ENCODE data around the gene MTCL1.

Gene MTCL1

DNA sequence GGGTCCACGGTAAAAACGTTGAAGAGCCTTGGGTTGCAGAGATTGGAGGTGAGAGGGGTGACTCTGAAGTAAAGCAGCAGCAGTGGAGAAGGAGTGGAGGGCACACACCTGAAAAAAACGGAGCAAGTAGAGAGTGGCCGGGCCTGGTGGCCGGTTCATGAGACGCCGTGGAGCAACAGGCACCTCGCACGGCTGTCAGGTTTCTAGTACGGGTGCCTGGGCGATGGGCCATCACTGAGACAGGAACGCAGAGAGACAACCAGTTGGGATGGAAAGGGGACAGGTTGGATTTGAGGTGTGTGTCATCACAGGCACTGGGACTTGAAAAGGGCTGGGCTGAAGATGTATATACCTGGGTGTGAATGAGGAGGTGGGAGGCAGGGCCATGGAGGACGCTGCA is 104.2 kb downstream of the MTCL1 start:
- Histone ChIP-seq H3K4ac (ENCODE audit: low read length) (no peak overlapping the region), H2BK15ac (ENCODE audit: low read length) (no peak overlapping the region), H3K4me1 (ENCODE audit: control insufficient read depth in 2 of 2, insufficient read depth in 1 of 2, low read depth in 1 of 2, low read length in 2 of 2) (peaks cover 0 to 3% of the 10 kb centered on the region in 2 donors), H3K9ac (ENCODE audit: low read depth, low read length, poor library complexity) (no peak overlapping the region), H3K27me3 (ENCODE audit: control insufficient read depth in 3 of 3, insufficient read depth in 3 of 3, low read depth in 1 of 3, low read length in 3 of 3) (no peaks in the 10 kb centered on the region), H3K9me3 (replicated peaks in 1 of 2; ENCODE audit: control insufficient read depth in 2 of 2, insufficient read depth in 1 of 2, low read depth in 1 of 2, low read length in 2 of 2) (no peaks in the 10 kb centered on the region), H2AFZ (ENCODE audit: low read length) (no peak overlapping the region), H2BK5ac (ENCODE audit: low read length) (no peak overlapping the region), H3K36me3 (replicated peaks in 1 of 2; ENCODE audit: control insufficient read depth in 2 of 2, insufficient read depth in 2 of 2, low read length in 2 of 2) (peaks cover 2 to 56% of the 10 kb centered on the region in 2 donors), H3K27ac (replicated peaks; ENCODE audit: low read length) (no peak overlapping the region), H2BK120ac (ENCODE audit: low read depth, low read length) (no peak overlapping the region), H3K79me1 (ENCODE audit: low read depth, low read length) (no peaks in the 10 kb centered on the region), H2BK12ac (ENCODE audit: low read length) (no peak overlapping the region), H3K4me2 (ENCODE audit: insufficient read depth, low read length, poor library complexity, severe bottlenecking) (no peak overlapping the region), H4K8ac (ENCODE audit: low read depth, low read length) (no peak overlapping the region), H4K91ac (ENCODE audit: low read depth, low read length, poor library complexity) (no peak overlapping the region), H3K23ac (ENCODE audit: low read depth, low read length, poor library complexity) (no peak overlapping the region), H3K14ac (ENCODE audit: low read length) (peak overlapping the region; percentile 2), H2AK5ac (ENCODE audit: low read depth, low read length) (no peak overlapping the region), H3K4me3 (ENCODE audit: low read length in 2 of 2) (no peak overlapping the region), H3K18ac (ENCODE audit: low read length) (no peak overlapping the region)
- no peak for DNase-seq (ENCODE audit: low spot score)
- WGBS, 2 donors (ENCODE audit: extremely low coverage in 2 of 2, insufficient read length in 2 of 2, insufficient replicate concordance in 1 of 2) = no CpG with 5 or more reads among the region's 13 CpGs

DNA sequence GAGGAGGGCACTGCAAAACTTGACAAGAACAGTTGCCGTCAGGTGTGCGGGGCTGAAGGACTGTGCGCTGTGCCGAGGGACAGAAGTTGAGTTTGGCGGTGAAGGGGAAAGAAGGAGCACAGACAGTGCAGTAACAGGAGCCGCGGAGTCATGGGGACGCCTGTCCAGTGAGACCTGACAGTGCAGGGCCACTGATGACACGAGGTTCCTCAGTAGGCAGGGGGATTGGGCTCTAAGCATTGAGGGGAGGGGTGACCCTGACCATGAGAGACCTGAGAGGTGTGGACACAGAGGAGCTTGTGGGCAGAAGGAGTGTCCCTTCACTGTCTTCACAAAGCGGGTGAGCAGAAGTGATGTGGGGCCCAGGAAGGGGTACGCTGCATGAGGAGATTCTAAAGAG is 104.8 kb downstream of the MTCL1 start:
- H2BK5ac ChIP-seq (ENCODE audit: low read length) = no peak overlapping the region
- H3K9ac ChIP-seq (ENCODE audit: low read depth, low read length, poor library complexity) = no peak overlapping the region
- no peak overlapping the region for H4K8ac ChIP-seq (ENCODE audit: low read depth, low read length)
- H3K4me1 ChIP-seq (ENCODE audit: control insufficient read depth in 2 of 2, insufficient read depth in 1 of 2, low read depth in 1 of 2, low read length in 2 of 2) = peaks cover 0 to 3% of the 10 kb centered on the region in 2 donors
- H3K4me3 ChIP-seq (ENCODE audit: low read length in 2 of 2) = peak overlapping the region in 1 of 2 donors; percentile 51
- no peak overlapping the region for H2AK5ac ChIP-seq (ENCODE audit: low read depth, low read length)
- H3K4me2 ChIP-seq (ENCODE audit: insufficient read depth, low read length, poor library complexity, severe bottlenecking) = no peak overlapping the region
- no peak overlapping the region for H2BK15ac ChIP-seq (ENCODE audit: low read length)
- H3K23ac ChIP-seq (ENCODE audit: low read depth, low read length, poor library complexity) = no peak overlapping the region
- no peak overlapping the region for H2AFZ ChIP-seq (ENCODE audit: low read length)
- DNase-seq (ENCODE audit: low spot score) = no peak
- no peak overlapping the region for H3K14ac ChIP-seq (ENCODE audit: low read length)
- no peak overlapping the region for H3K18ac ChIP-seq (ENCODE audit: low read length)
- no peak overlapping the region for H2BK12ac ChIP-seq (ENCODE audit: low read length)
- no CpG with 5 or more reads among the region's 11 CpGs for WGBS, 2 donors (ENCODE audit: extremely low coverage in 2 of 2, insufficient read length in 2 of 2, insufficient replicate concordance in 1 of 2)
- no peaks in the 10 kb centered on the region for H3K79me1 ChIP-seq (ENCODE audit: low read depth, low read length)
- no peak overlapping the region for H2BK120ac ChIP-seq (ENCODE audit: low read depth, low read length)
- H3K27ac ChIP-seq (replicated peaks; ENCODE audit: low read length) = no peak overlapping the region
- no peaks in the 10 kb centered on the region for H3K27me3 ChIP-seq (ENCODE audit: control insufficient read depth in 3 of 3, insufficient read depth in 3 of 3, low read depth in 1 of 3, low read length in 3 of 3)
- no peaks in the 10 kb centered on the region for H3K9me3 ChIP-seq (replicated peaks in 1 of 2; ENCODE audit: control insufficient read depth in 2 of 2, insufficient read depth in 1 of 2, low read depth in 1 of 2, low read length in 2 of 2)
- H4K91ac ChIP-seq (ENCODE audit: low read depth, low read length, poor library complexity) = no peak overlapping the region
- H3K4ac ChIP-seq (ENCODE audit: low read length) = no peak overlapping the region
- peaks cover 2 to 58% of the 10 kb centered on the region in 2 donors for H3K36me3 ChIP-seq (replicated peaks in 1 of 2; ENCODE audit: control insufficient read depth in 2 of 2, insufficient read depth in 2 of 2, low read length in 2 of 2)

DNA sequence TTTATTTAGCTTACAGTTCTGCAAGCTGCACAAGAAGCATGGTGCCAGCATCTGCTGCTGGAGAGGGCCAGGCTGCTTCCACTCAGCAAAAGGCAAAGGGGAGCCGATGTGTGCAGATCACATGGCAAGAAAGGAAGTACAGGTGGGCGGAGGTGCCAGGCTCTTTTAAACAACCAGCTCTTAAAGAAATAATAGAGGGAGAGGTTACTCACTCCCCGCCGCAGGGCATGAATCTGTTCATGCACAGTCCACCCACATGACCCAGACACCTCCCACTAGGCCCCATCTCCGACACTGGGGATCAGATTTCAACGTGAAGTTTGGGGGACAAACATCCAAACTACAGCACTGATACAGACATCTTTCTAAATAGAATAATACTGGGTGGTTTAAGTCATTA is 105.8 kb downstream of the MTCL1 start:
- H3K18ac ChIP-seq (ENCODE audit: low read length) = no peak overlapping the region

DNA sequence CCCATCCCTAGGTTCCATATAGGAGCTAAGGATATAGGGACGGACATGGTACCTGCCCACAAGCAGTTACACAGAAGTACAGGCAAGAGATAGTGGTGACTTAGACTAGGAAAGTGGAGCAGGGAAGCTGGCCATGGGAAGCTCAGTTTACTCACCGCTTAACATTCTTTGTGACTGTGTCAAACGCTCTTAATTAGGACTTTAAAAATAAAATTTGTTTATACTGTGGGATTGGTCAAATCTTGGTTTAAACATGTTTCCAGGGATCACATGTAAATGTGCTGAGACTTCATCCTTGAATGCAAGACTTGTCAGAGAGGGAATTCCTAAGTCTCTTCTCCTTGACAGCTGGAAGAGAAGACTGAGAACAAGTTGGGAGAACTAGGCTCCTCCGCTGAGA is 107.3 kb downstream of the MTCL1 start:
- H3K14ac ChIP-seq (ENCODE audit: low read length) = no peak overlapping the region
- no peaks in the 10 kb centered on the region for H3K79me1 ChIP-seq (ENCODE audit: low read depth, low read length)
- H3K4ac ChIP-seq (ENCODE audit: low read length) = no peak overlapping the region
- no peak for DNase-seq (ENCODE audit: low spot score)
- no peak overlapping the region for H3K9ac ChIP-seq (ENCODE audit: low read depth, low read length, poor library complexity)
- H2BK12ac ChIP-seq (ENCODE audit: low read length) = no peak overlapping the region
- H2BK120ac ChIP-seq (ENCODE audit: low read depth, low read length) = no peak overlapping the region
- no peak overlapping the region for H4K91ac ChIP-seq (ENCODE audit: low read depth, low read length, poor library complexity)
- H2AFZ ChIP-seq (ENCODE audit: low read length) = no peak overlapping the region
- H3K4me2 ChIP-seq (ENCODE audit: insufficient read depth, low read length, poor library complexity, severe bottlenecking) = no peak overlapping the region
- no peak overlapping the region for H2BK15ac ChIP-seq (ENCODE audit: low read length)
- H3K4me1 ChIP-seq (ENCODE audit: control insufficient read depth in 2 of 2, insufficient read depth in 1 of 2, low read depth in 1 of 2, low read length in 2 of 2) = peaks cover 0 to 3% of the 10 kb centered on the region in 2 donors
- no peaks in the 10 kb centered on the region for H3K27me3 ChIP-seq (ENCODE audit: control insufficient read depth in 3 of 3, insufficient read depth in 3 of 3, low read depth in 1 of 3, low read length in 3 of 3)
- H3K4me3 ChIP-seq (ENCODE audit: low read length in 2 of 2) = no peak overlapping the region
- H2AK5ac ChIP-seq (ENCODE audit: low read depth, low read length) = no peak overlapping the region
- H3K9me3 ChIP-seq (replicated peaks in 1 of 2; ENCODE audit: control insufficient read depth in 2 of 2, insufficient read depth in 1 of 2, low read depth in 1 of 2, low read length in 2 of 2) = no peaks in the 10 kb centered on the region
- H3K23ac ChIP-seq (ENCODE audit: low read depth, low read length, poor library complexity) = no peak overlapping the region
- no CpG with 5 or more reads among the region's 4 CpGs for WGBS, 2 donors (ENCODE audit: extremely low coverage in 2 of 2, insufficient read length in 2 of 2, insufficient replicate concordance in 1 of 2)
- H3K18ac ChIP-seq (ENCODE audit: low read length) = no peak overlapping the region
- peaks cover 2 to 57% of the 10 kb centered on the region in 2 donors for H3K36me3 ChIP-seq (replicated peaks in 1 of 2; ENCODE audit: control insufficient read depth in 2 of 2, insufficient read depth in 2 of 2, low read length in 2 of 2)
- no peak overlapping the region for H4K8ac ChIP-seq (ENCODE audit: low read depth, low read length)
- H3K27ac ChIP-seq (replicated peaks; ENCODE audit: low read length) = no peak overlapping the region
- H2BK5ac ChIP-seq (ENCODE audit: low read length) = no peak overlapping the region

More for the DNA sequence above, 105.8 kb downstream of the MTCL1 start:
- Histone ChIP-seq H3K9me3 (replicated peaks in 1 of 2; ENCODE audit: control insufficient read depth in 2 of 2, insufficient read depth in 1 of 2, low read depth in 1 of 2, low read length in 2 of 2) (no peaks in the 10 kb centered on the region), H2AK5ac (ENCODE audit: low read depth, low read length) (no peak overlapping the region), H3K36me3 (replicated peaks in 1 of 2; ENCODE audit: control insufficient read depth in 2 of 2, insufficient read depth in 2 of 2, low read length in 2 of 2) (peaks cover 2 to 64% of the 10 kb centered on the region in 2 donors), H3K4ac (ENCODE audit: low read length) (no peak overlapping the region), H3K4me3 (ENCODE audit: low read length in 2 of 2) (no peak overlapping the region), H3K9ac (ENCODE audit: low read depth, low read length, poor library complexity) (no peak overlapping the region), H3K14ac (ENCODE audit: low read length) (no peak overlapping the region), H4K8ac (ENCODE audit: low read depth, low read length) (no peak overlapping the region), H3K27me3 (ENCODE audit: control insufficient read depth in 3 of 3, insufficient read depth in 3 of 3, low read depth in 1 of 3, low read length in 3 of 3) (no peaks in the 10 kb centered on the region), H4K91ac (ENCODE audit: low read depth, low read length, poor library complexity) (no peak overlapping the region), H3K4me1 (ENCODE audit: control insufficient read depth in 2 of 2, insufficient read depth in 1 of 2, low read depth in 1 of 2, low read length in 2 of 2) (peaks cover 0 to 3% of the 10 kb centered on the region in 2 donors), H2BK5ac (ENCODE audit: low read length) (no peak overlapping the region), H3K4me2 (ENCODE audit: insufficient read depth, low read length, poor library complexity, severe bottlenecking) (no peak overlapping the region), H2BK12ac (ENCODE audit: low read length) (no peak overlapping the region), H3K79me1 (ENCODE audit: low read depth, low read length) (no peaks in the 10 kb centered on the region), H2AFZ (ENCODE audit: low read length) (no peak overlapping the region), H3K27ac (replicated peaks; ENCODE audit: low read length) (no peak overlapping the region), H3K23ac (ENCODE audit: low read depth, low read length, poor library complexity) (no peak overlapping the region), H2BK15ac (ENCODE audit: low read length) (no peak overlapping the region), H2BK120ac (ENCODE audit: low read depth, low read length) (no peak overlapping the region)
- DNase-seq (ENCODE audit: low spot score) = no peak
- no CpG with 5 or more reads among the region's 6 CpGs for WGBS, 2 donors (ENCODE audit: extremely low coverage in 2 of 2, insufficient read length in 2 of 2, insufficient replicate concordance in 1 of 2)

All from neuronal stem cell (in vitro differentiated cells).